HEK293 (cell line): ENCODE results near the gene CAV1.

Source experiments
- CTCF ChIA-PET: fragments of 350-600 bp; formaldehyde crosslinking; extraction: SDS; loops from one replicate; lab custom pipeline; 2021; ENCODE audit warnings: antibody characterized with exemption; lab: Yijun Ruan, JAX
- POLR2A ChIA-PET: fragments of 300-600 bp; formaldehyde crosslinking; extraction: SDS; loops from one replicate; lab custom pipeline; 2020; ENCODE audit warnings: antibody characterized with exemption, inconsistent platforms; lab: Yijun Ruan, JAX
- H3K27ac ChIP-seq: fragments of 200-500 bp; sonication (Bioruptor generic); 2 replicates; pipeline ENCODE4 v1.5.1; 2014; ENCODE audit warnings: low read depth, low read length, control low read depth, inconsistent platforms; ENCODE audit errors: extremely low read depth
- H3K36me3 ChIP-seq, 2 experiments: fragments of 200-500 bp in 1 of 2; sonication (Bioruptor generic) in 1 of 2; 1 replicate in 1 of 2; 2 replicates in 1 of 2; pipeline ENCODE4 v1.5.1; 2014 to 2017; ENCODE audit warnings: inconsistent platforms in 2 of 2, low read length in 2 of 2; ENCODE audit not compliant: control insufficient read depth in 2 of 2, insufficient read depth in 1 of 2
- H3K4me1 ChIP-seq: fragments of 200-500 bp; sonication (Bioruptor generic); 2 replicates; pipeline ENCODE4 v1.5.1; 2014; ENCODE audit warnings: mild to moderate bottlenecking, low read length, inconsistent platforms; ENCODE audit not compliant: control insufficient read depth, insufficient read depth
- H3K4me3 ChIP-seq: 2 replicates; pipeline ENCODE4 v1.5.1; 2011; ENCODE audit warnings: low read depth, mild to moderate bottlenecking, control low read depth, low read length, moderate library complexity
- H3K9me3 ChIP-seq: fragments of 200-500 bp; sonication (Bioruptor generic); 2 replicates; pipeline ENCODE4 v1.5.1; 2014; ENCODE audit warnings: low read depth, low read length, inconsistent platforms; ENCODE audit not compliant: control insufficient read depth, insufficient read depth
- EGR2 ChIP-seq: fragments of 450-650 bp; formaldehyde crosslinking; IDR thresholded peaks from 2 replicates; pipeline ENCODE4 v1.5.1; 2016; ENCODE audit warnings: low read depth, missing biosample characterization, missing genetic modification characterization
- ZFHX2 ChIP-seq: fragments of 450-650 bp; formaldehyde crosslinking; conservative IDR thresholded peaks from 2 replicates; pipeline ENCODE4 v1.5.1; 2016; ENCODE audit warnings: missing biosample characterization, missing genetic modification characterization
- ZNF114 ChIP-seq: fragments of 450-650 bp; formaldehyde crosslinking; IDR thresholded peaks from 2 replicates; pipeline ENCODE4 v1.5.0; 2017; ENCODE audit warnings: missing biosample characterization, missing genetic modification characterization
- ZNF274 ChIP-seq, 2 experiments: fragments of 200-500 bp in 1 of 2; fragments of 450-650 bp in 1 of 2; sonication (Bioruptor generic) in 1 of 2; formaldehyde crosslinking in 1 of 2; IDR thresholded peaks; 2 replicates each; pipeline versions ENCODE4 v1.5.1 to v1.6.1; 2014 to 2016; ENCODE audit warnings: borderline replicate concordance in 1 of 2, inconsistent platforms in 1 of 2, low read length in 1 of 2, missing biosample characterization in 1 of 2, missing genetic modification characterization in 1 of 2
- ZNF510 ChIP-seq: fragments of 450-650 bp; formaldehyde crosslinking; IDR thresholded peaks from 2 replicates; pipeline ENCODE4 v1.5.1; 2018; ENCODE audit warnings: mild to moderate bottlenecking, missing genetic modification characterization, missing biosample characterization; ENCODE audit not compliant: insufficient replicate concordance
- ZNF600 ChIP-seq: fragments of 450-650 bp; formaldehyde crosslinking; IDR thresholded peaks from 2 replicates; pipeline ENCODE4 v1.5.1; 2016; ENCODE audit warnings: missing biosample characterization, missing genetic modification characterization
- ZNF837 ChIP-seq: fragments of 450-650 bp; formaldehyde crosslinking; IDR thresholded peaks from 2 replicates; pipeline ENCODE4 v1.5.1; 2016; ENCODE audit warnings: missing biosample characterization, missing genetic modification characterization
- TF ChIP-seq, protein P1 (sequence below): fragments of 450-650 bp; formaldehyde crosslinking; IDR thresholded peaks from 2 replicates; pipeline ENCODE4 v1.5.1; 2017; ENCODE audit warnings: missing biosample characterization, missing genetic modification characterization
- TF ChIP-seq, protein P2 (sequence below): fragments of 450-650 bp; IDR thresholded peaks from 2 replicates; pipeline ENCODE4 v1.5.1; 2018; ENCODE audit warnings: missing biosample characterization, missing genetic modification characterization
- TF ChIP-seq, protein P3 (sequence below): fragments of 450-650 bp; formaldehyde crosslinking; IDR thresholded peaks from 2 replicates; pipeline ENCODE4 v1.5.1; 2016; ENCODE audit warnings: missing biosample characterization, missing genetic modification characterization
- TF ChIP-seq, protein P4 (sequence below): fragments of 450-650 bp; formaldehyde crosslinking; IDR thresholded peaks from 2 replicates; pipeline ENCODE4 v1.5.1; 2016; ENCODE audit warnings: missing biosample characterization, missing genetic modification characterization
- TF ChIP-seq, protein P5 (sequence below): IDR thresholded peaks from 2 replicates; pipeline ENCODE4 v1.6.1; 2011; ENCODE audit warnings: mild to moderate bottlenecking, low read depth, low read length, borderline replicate concordance

CAV1 gene

DNA sequence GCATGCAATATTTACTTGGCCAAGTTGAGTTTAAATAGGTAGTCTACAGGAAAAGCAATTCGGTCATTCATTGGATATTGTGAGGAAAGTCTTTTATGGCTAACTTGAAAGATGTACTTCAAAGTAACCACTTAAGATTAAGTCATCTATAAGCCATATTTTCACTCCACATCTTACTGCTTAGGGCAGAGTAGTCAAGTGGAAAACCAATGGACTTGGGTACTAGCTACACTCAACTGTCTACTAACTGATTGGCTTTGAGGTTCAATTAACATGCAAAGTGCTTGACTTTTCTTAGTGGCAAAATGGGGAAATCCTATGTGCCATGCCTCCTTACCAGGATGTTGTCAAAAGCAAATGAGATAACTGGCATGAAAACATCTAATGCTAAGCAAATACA is 51.0 kb downstream of the CAV1 start:
- ChIA-PET CTCF (interaction anchor here (0.6 to 1.3 kb wide), 2 partner anchors 16 to 254 kb away, joined by 4 read pairs; no protein-coding TSS in a partner anchor), POLR2A (no interaction called here)
- Histone ChIP-seq H3K4me3 (no peak overlapping the region), H3K36me3 (no peaks in the 10 kb centered on the region), H3K9me3 (no peaks in the 10 kb centered on the region), H3K27ac (no peak overlapping the region), H3K4me1 (peaks cover 5% of the 10 kb centered on the region; the same call in 1 of the 2 replicates)
- TF ChIP-seq ZNF600 (tag by site-specific recombination) (no peak), ZNF837 (no peak)
- TF ChIP-seq, protein P1, sequence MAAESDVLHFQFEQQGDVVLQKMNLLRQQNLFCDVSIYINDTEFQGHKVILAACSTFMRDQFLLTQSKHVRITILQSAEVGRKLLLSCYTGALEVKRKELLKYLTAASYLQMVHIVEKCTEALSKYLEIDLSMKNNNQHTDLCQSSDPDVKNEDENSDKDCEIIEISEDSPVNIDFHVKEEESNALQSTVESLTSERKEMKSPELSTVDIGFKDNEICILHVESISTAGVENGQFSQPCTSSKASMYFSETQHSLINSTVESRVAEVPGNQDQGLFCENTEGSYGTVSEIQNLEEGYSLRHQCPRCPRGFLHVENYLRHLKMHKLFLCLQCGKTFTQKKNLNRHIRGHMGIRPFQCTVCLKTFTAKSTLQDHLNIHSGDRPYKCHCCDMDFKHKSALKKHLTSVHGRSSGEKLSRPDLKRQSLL, result no peak
- TF ChIP-seq, protein P2, sequence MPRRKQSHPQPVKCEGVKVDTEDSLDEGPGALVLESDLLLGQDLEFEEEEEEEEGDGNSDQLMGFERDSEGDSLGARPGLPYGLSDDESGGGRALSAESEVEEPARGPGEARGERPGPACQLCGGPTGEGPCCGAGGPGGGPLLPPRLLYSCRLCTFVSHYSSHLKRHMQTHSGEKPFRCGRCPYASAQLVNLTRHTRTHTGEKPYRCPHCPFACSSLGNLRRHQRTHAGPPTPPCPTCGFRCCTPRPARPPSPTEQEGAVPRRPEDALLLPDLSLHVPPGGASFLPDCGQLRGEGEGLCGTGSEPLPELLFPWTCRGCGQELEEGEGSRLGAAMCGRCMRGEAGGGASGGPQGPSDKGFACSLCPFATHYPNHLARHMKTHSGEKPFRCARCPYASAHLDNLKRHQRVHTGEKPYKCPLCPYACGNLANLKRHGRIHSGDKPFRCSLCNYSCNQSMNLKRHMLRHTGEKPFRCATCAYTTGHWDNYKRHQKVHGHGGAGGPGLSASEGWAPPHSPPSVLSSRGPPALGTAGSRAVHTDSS, result no peak
- TF ChIP-seq, protein P3, sequence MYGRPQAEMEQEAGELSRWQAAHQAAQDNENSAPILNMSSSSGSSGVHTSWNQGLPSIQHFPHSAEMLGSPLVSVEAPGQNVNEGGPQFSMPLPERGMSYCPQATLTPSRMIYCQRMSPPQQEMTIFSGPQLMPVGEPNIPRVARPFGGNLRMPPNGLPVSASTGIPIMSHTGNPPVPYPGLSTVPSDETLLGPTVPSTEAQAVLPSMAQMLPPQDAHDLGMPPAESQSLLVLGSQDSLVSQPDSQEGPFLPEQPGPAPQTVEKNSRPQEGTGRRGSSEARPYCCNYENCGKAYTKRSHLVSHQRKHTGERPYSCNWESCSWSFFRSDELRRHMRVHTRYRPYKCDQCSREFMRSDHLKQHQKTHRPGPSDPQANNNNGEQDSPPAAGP, result no peak

DNA sequence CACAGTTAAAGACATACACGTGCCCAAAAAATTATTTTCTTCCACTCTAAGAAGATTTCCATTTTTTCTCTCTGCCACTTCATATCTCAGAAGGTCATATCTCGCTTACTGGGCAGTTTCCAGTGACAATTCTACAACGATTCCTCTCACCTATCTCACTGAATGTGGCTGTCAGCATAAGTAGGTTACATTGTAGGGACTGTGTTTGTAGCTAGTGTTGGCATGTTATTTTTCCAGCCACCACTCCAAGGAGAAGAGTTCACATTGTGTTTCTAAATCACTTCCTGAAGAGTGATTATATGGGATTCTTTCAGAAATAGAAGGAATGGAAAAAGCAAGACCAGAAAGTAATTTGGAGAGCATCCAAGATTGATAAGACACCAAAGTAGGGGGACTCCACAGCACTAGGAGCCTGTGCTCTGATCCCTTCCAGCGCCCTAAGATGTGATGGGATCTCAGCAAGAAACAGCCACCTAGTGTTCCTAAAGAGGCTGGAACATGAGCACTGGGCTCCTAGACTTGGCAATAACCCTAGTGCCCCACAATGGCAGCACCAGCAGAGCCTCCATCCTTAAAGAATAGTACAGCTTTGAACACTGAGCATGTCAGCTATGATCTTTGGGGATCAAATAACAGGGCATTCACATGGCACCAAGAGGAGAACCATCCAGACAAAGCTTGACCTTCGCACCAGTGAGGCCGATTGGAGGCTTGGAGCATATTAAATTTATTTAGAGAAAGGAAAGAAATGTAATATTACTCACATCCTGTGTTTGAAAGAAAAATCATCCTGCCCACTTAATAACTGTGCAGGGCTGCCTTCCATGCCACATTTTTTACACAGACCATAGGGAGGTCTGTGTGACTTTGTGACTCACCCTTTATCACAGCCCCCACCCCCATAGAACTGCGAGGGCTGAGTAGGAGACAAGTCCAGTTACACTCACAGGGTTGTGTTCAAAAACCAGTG is 51.8 kb downstream of the CAV1 start:
- CTCF ChIA-PET, result interaction anchor here (0.6 to 1.3 kb wide), 3 partner anchors 12 to 254 kb away, joined by 3 to 4 read pairs (median 4); no protein-coding TSS in a partner anchor
- Histone ChIP-seq H3K27ac (no peak overlapping the region), H3K9me3 (no peaks in the 10 kb centered on the region), H3K36me3 (no peaks in the 10 kb centered on the region), H3K4me3 (no peak overlapping the region), H3K4me1 (peaks cover 5% of the 10 kb centered on the region; the same call in 1 of the 2 replicates)
- POLR2A ChIA-PET, result no interaction called here
- TF ChIP-seq, protein P4, sequence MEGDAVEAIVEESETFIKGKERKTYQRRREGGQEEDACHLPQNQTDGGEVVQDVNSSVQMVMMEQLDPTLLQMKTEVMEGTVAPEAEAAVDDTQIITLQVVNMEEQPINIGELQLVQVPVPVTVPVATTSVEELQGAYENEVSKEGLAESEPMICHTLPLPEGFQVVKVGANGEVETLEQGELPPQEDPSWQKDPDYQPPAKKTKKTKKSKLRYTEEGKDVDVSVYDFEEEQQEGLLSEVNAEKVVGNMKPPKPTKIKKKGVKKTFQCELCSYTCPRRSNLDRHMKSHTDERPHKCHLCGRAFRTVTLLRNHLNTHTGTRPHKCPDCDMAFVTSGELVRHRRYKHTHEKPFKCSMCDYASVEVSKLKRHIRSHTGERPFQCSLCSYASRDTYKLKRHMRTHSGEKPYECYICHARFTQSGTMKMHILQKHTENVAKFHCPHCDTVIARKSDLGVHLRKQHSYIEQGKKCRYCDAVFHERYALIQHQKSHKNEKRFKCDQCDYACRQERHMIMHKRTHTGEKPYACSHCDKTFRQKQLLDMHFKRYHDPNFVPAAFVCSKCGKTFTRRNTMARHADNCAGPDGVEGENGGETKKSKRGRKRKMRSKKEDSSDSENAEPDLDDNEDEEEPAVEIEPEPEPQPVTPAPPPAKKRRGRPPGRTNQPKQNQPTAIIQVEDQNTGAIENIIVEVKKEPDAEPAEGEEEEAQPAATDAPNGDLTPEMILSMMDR (tag by site-specific recombination), result peak; percentile 46; the same call in 1 of the 2 replicates
- TF ChIP-seq, protein P5, sequence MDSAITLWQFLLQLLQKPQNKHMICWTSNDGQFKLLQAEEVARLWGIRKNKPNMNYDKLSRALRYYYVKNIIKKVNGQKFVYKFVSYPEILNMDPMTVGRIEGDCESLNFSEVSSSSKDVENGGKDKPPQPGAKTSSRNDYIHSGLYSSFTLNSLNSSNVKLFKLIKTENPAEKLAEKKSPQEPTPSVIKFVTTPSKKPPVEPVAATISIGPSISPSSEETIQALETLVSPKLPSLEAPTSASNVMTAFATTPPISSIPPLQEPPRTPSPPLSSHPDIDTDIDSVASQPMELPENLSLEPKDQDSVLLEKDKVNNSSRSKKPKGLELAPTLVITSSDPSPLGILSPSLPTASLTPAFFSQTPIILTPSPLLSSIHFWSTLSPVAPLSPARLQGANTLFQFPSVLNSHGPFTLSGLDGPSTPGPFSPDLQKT, result no peak
- TF ChIP-seq ZFHX2 (tag by site-specific recombination) (peak; percentile 34), EGR2 (tag by site-specific recombination) (0 out of 2 replicates have a peak, but pooled peaks have one; percentile 22)
- TF ChIP-seq, all 188 proteins: peak for 3

DNA sequence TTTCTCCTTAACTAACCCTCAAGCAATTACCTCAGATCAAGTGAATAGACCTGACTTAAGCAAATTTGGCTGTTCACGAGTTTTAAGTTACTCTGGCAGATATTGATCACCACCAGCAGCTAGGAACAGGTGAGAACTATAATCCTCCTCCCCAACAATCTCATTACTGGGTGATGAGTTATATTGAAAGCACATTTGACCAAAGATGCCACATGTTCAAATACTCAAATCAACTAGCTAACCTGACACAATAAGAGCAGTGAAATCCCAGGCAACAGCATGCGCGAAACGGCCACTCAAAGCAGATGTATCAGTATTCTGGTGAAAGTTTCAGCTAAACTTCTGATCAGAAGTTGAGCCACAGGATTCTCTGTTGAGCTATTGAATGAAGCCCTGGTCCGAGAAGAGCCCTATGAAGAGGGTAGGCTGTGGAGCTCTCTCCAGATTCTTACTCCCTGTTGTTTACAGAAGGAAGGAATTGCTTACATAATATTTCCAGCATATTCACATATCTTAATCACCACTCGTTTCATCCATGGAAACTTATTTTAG is 52.6 kb downstream of the CAV1 start:
- POLR2A ChIA-PET, result no interaction called here
- H3K4me3 ChIP-seq, result no peak overlapping the region
- peaks cover 5% of the 10 kb centered on the region; the same call in 1 of the 2 replicates for H3K4me1 ChIP-seq
- H3K9me3 ChIP-seq, result no peaks in the 10 kb centered on the region
- CTCF ChIA-PET, result interaction anchor here (0.9 to 1.0 kb wide), 2 partner anchors 11 to 51 kb away, joined by 3 read pairs; no protein-coding TSS in a partner anchor
- TF ChIP-seq ZNF510 (tag by site-specific recombination) (no peak), ZNF114 (tag by site-specific recombination) (no peak), ZNF274 (IDR thresholded peaks at IDR 0.05; ENCODE audit: low read length) (no peak), ZNF274 (tag by site-specific recombination; IDR thresholded peaks at IDR 0.05; ENCODE audit: borderline replicate concordance) (no peak)
- no peaks in the 10 kb centered on the region for H3K36me3 ChIP-seq
- no peak overlapping the region for H3K27ac ChIP-seq
